ENCODE measurements around the gene VTI1A. TPM values are rescaled to one million over a fixed set of nuclear protein-coding genes. Genes with fewer than 3 reads are reported as not detected.

VTI1A gene
- total and polyA plus RNA-seq, 2 of the 4 experiments (the other 2 are of a cell fraction) = 9.7 to 24.9 TPM

DNA sequence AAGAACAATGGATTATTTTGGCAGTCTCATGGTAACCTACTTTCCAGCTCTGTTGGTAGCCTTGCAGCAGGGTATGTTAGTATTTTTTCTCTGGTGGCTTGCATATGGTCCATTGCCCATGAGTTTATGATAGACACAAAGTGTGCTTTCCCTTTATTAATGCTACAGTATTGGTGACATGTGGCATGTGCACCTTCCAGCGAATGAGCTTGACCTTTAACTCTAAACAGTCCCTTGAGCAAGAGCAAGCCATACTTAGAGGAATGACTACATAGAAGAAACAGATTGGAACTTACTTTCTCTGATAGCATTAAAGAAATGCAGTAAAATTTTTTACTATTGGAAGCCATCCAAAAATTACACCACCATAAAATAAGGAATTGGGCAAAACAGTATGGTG lies 73.9 kb downstream of the VTI1A start:
- no peak overlapping the region for H4K8ac ChIP-seq (ENCODE audit: low read depth in 2 of 2, low read length in 2 of 2)
- no CpG with 5 or more reads among the region's 1 CpG for WGBS, 2 experiments (ENCODE audit: extremely low coverage in 2 of 2, insufficient read length in 1 of 2)
- no peak overlapping the region for H3K4me3 ChIP-seq (ENCODE audit: insufficient read depth, low read depth, low read length)
- no peak overlapping the region for H3K4me2 ChIP-seq (ENCODE audit: low read depth, low read length)
- H4K91ac ChIP-seq (ENCODE audit: insufficient read depth, low read depth, low read length) = no peak overlapping the region
- dilution Hi-C loops (cut with HindIII; ENCODE audit: low sequenced_read_pairs, unreplicated experiment) (no loop called here), intact Hi-C loops (cut with micrococcal nuclease) (no loop called here), in situ Hi-C loops (cut with MboI; ENCODE audit: low sequenced_read_pairs) (no loop called here)
- H3K36me3 ChIP-seq (ENCODE audit: control insufficient read depth, insufficient read depth, low read length) = no peaks in the 10 kb centered on the region
- no peak overlapping the region for H3K27ac ChIP-seq (ENCODE audit: insufficient read depth, low read length)
- no peak overlapping the region for H2AK9ac ChIP-seq (replicated peaks; ENCODE audit: low read depth, low read length, poor library complexity)
- ChIA-PET CTCF (interaction anchor here (1.3 kb wide), 1 partner anchor 605 kb away, joined by 3 read pairs; no protein-coding TSS in a partner anchor), POLR2A (ENCODE audit: unreplicated experiment) (no interaction called here)
- no peak overlapping the region for H2BK15ac ChIP-seq (ENCODE audit: low read depth, low read length)
- H4K20me1 ChIP-seq (ENCODE audit: insufficient read depth, low read length) = no peaks in the 10 kb centered on the region
- H3K14ac ChIP-seq (replicated peaks; ENCODE audit: low read depth, low read length) = no peak overlapping the region
- no peak overlapping the region for H2BK5ac ChIP-seq (ENCODE audit: low read depth, low read length, poor library complexity, severe bottlenecking)
- no peak overlapping the region for H3K56ac ChIP-seq (ENCODE audit: extremely low read depth, insufficient read depth, low read length)
- H3K23ac ChIP-seq (ENCODE audit: low read depth, low read length) = no peak overlapping the region; the same call in 1 of the 2 replicates
- no peak overlapping the region for H3K9ac ChIP-seq (ENCODE audit: low read depth, low read length)
- peaks cover 6% of the 10 kb centered on the region for H3K4me1 ChIP-seq (ENCODE audit: control insufficient read depth, insufficient read depth, low read length)
- no peak overlapping the region for H2AK5ac ChIP-seq (ENCODE audit: low read depth, low read length)
- no peak for DNase-seq
- H3K27me3 ChIP-seq (ENCODE audit: control insufficient read depth, insufficient read depth, low read length) = no peaks in the 10 kb centered on the region
- no peak overlapping the region for H2BK20ac ChIP-seq (ENCODE audit: low read depth, low read length)
- TF ChIP-seq, protein P1, sequence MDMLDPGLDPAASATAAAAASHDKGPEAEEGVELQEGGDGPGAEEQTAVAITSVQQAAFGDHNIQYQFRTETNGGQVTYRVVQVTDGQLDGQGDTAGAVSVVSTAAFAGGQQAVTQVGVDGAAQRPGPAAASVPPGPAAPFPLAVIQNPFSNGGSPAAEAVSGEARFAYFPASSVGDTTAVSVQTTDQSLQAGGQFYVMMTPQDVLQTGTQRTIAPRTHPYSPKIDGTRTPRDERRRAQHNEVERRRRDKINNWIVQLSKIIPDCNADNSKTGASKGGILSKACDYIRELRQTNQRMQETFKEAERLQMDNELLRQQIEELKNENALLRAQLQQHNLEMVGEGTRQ (IDR thresholded peaks at IDR 0.05; ENCODE audit: low read depth, low read length) = no peak
- TF ChIP-seq CEBPB (IDR thresholded peaks at IDR 0.05; ENCODE audit: low read depth, low read length) (no peak), RFX5 (IDR thresholded peaks at IDR 0.05; ENCODE audit: low read depth, low read length) (no peak), POLR2A (IDR thresholded peaks at IDR 0.05; ENCODE audit: low read depth, low read length) (no peak)
- no TSS peak for BruUV-seq (replicated peaks)
- no peaks in the 10 kb centered on the region for H3K9me3 ChIP-seq (ENCODE audit: control insufficient read depth, insufficient read depth, low read length)
- H3K9me1 ChIP-seq (ENCODE audit: insufficient read depth, low read length) = peaks cover 4% of the 10 kb centered on the region; the same call in 1 of the 2 replicates
- H4K5ac ChIP-seq (ENCODE audit: low read depth, low read length) = no peak overlapping the region
- peaks cover 2 to 9% of the 10 kb centered on the region in 2 experiments; a peak in 2 of 4 replicates for H3K79me1 ChIP-seq (ENCODE audit: low read depth in 1 of 2, low read length in 2 of 2)
- peak; percentile 42; the same call in 1 of the 2 replicates for ATAC-seq (ENCODE audit: low read depth)
- no peak overlapping the region for H3K4ac ChIP-seq (ENCODE audit: low read depth, low read length)
- no peak overlapping the region for H2AFZ ChIP-seq (replicated peaks; ENCODE audit: low read length, poor library complexity)
- H2BK120ac ChIP-seq (ENCODE audit: low read depth, low read length) = no peak overlapping the region
- H3K18ac ChIP-seq (ENCODE audit: low read depth, low read length) = no peak overlapping the region

All from IMR-90 (cell line).